HG02852 (cell line): Measurements from ENCODE around the gene CAMK1G.

ENCODE experiments used
- ATAC-seq: cut with Tn5 transposase; IDR thresholded peaks from one replicate; pipeline ENCODE4 v1.9.1; 2021; ENCODE audit warnings: mild to moderate bottlenecking, moderate library complexity; ENCODE audit not compliant: unreplicated experiment

The CAMK1G gene

DNA sequence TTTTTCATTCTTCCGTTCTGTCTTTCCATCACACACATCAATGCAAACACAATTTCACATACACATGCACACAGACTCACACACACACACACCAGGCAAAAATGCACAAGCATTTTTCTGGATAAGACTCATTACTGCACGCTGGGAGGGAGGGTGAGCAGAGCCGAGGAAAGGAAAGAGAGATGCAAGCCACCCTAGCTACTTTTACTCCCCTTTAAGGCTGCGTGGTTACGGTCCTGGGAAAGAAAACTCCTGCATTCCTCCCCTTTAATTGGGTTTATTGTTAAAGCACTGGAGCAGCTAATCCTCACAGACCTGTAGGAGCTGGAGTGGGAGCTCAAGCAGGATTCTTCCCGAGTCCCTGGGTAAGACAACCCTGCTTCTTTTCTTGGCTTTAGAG lies at the start of gene CAMK1G:
Gene CAMK1G (plus strand): TSS at position 307 of the 400 bp plus-strand sequence. CDS start 11,270 bp downstream, outside the sequence.
- no peak for ATAC-seq

DNA sequence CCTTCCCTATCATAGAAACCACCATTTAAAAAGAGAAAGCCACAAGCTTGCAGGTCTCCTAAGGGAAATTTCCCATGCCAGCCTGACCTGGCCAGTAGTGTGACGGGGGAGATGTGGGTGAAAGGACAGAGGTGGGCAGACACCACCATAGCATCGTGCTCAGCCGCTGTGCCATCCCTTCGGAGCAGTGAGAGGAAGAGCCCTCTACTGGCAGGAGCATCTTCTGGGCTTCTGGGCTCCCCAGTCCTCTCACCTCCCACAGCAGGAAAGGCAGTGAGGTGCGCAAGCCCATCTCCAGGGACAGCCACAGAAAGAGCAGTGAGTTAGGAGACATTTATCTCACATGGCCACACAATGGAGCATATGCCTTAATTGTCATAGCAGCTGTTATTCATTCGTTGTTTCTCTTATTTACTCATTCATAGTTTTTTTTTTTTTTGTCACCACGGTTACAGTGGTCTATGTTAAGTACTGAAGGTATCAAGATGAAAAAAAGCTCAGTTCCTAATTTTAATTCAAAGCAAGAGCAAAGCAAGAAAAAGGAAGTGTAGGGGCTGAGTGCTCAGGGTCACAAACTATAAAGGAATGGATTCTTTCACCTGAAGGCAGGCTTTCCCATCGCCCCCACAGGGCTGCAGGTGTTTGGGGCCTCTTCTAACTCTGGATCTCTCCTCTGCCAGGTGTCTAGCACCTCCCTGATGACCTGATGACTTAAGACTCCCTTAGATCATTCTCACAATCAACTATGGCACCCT lies 48.8 kb upstream of the CAMK1G start:
- no peak for ATAC-seq

DNA sequence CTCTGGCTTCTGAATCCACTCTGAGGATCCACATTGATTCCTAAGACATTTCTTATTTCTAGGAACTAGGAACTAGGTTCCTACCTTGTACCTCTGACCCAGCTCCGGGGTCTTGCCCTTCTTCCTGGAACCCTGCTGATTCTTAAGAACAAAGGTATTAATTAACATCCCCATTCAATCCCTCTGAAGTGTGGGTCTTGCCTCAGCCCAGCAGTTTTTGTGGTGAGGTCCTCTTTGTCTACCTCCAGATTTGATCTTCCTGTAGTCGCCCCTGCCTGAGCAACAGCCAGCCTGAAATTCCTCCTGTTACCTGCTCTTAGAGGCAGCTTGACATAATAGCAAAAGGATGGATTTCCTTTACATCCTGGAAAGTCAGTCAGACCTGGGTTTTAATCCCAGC lies 46.7 kb upstream of the CAMK1G start:
- ATAC-seq = no peak

DNA sequence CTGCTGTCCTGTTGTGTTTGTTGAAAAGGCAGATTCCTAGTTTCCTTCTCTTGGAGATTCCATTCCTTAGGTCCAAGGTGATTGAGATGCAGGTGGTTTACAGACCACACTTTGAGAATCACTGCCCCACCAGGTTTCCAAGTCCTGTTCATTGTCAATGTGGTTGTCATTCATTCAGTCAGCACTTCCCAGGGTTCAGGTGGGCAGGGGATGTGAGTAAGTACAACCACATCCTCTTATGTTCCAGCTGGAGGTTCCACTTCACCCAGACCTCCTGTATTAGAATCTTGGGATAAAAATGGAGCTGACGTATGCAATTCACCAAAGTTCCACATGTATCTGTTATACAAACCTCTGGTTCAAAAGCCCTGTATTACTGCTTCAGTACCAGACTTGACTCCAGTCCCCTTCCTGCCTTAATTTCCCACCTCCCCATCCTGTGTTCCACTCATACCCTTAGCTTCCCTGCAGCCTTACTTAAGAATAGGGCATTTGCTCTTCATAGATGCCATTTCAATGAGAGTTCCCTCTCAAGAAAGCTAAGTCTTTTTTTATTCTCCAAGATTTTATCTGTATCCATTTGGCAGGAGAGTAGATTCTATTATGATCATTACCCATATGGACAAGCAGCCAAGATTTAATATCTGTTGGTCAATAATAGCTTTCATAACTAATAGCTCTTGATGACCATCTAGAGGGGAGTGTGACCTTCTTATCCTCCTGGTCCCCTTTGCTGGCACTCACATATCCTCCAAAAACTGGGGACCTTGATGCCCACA lies 46.0 kb upstream of the CAMK1G start:
- no peak for ATAC-seq

DNA sequence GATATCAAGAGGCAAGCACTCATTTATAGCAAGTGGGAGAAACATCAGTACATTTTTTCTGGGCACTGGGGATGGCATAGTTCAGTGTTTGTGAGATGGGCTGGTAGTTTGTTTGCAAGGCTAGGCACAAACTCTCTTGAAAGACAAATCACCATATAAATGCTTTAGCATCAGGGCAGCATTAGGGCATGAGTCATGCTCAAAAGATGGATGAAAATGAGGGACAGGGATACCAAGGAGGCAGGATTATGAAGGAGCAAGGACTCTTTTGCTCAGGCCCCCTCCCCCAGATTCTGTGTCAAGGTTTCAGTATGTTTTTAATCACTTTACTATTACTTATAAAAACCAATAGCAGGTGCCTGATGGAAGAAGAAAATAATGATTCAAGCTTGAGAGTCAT lies 43.9 kb upstream of the CAMK1G start:
- no peak for ATAC-seq

DNA sequence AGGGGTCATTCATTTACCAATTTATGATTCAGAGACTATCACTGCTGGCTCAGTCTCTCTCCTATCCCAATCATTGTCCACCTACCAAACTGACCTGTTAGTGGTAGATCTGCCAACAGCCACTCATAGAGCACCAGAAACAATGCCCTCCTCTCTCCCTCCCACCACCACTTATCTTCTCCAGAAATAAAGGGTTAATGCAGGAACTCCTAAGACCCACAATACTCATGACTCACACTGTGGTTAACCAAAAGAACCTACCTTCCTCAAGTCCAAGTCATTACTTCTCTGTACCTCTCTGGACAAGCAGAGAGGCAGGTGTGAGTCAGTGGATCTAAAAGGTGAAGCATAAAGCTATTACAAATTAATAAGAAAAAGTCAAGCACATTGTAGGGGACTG lies 40.9 kb upstream of the CAMK1G start:
- ATAC-seq = no peak

DNA sequence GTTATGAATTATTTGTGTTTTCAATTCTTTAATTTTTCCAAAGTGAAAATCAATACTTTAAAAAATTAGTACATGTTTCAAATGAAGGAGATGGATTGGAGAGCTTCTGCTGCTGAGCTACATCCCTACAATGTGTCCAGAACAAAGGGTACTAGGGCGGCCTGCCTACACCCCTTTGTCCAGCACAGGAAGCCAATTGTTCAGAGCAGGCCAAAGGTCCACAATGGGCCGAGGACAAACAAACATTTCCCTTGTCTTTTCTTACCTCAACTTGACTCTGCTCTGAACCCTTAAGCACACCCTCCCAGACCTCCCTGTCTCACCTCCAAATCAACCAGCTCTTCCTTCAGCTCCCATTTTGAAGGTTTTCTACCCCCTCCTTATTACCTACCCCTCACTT lies 39.4 kb upstream of the CAMK1G start:
- no peak for ATAC-seq

DNA sequence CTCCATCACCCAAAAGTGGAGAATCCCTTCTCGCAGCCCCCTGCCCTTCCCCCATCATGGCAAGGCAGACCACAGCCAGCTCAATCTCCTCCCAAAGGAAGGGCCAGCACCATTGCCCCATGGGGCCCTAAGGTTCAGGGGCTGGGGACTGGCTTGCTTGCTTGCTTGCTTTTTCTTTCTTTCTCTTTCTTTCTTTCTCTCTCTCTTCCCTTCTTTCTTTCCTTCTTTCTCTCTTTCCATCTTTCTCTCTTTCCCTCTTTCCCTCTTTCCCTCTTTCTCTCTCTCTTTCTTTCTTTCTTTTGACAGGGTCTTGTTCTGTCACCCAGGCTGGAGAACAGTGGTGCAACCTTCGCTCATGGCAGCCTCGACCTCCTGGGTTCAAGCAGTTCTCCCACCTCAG lies 38.1 kb upstream of the CAMK1G start:
- no peak for ATAC-seq

DNA sequence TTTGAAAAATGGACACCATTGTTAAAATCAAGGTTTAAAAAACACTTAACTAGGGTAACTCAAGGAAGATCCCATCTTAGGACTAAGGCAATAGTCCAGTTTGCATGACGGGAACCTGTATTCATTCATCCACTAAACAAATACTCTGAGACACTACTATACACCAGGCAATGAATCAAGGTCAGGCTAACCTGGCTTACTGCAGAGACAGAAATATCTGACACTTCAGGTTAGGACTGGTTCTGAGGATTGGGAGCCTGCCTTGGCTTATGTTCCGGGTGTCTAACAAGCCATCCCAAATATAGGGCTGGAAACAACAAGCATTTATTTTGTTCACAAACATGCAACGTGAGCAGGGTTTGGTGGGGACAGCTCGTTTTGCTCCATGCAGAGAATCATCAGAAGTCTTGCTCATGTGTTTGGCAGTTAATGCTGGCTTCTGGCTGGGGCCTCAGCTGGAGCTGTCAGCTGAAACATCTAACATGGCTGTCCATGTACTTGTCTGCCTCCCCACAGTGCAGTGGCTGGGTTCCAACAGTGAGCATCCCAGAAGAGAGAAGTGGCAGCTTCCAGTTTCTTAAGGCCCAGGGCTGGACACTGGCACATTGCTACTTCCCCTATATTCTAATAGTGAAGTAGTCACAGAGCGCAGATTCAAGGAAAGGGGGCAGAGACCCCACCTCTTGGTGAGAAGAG lies 37.0 kb upstream of the CAMK1G start:
- ATAC-seq = no peak

DNA sequence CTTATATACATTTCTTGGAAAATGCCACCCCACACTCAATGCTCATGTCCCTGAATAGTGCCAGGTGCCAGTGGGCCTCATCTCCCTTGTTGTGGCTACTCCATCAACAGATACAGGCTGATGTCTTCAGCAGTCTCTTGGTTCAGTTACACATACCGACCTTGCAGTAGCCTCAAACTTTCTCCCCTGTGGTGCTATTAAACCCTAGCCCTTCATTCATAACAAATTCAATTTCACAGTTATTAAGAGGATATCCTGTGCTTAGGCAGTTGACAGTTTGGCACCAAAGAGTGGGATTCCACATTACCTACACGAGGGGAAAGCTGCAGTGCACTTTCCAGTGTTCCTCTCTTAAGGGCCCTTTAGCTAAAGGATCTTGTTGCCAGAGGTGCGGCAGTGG lies 35.9 kb upstream of the CAMK1G start:
- no peak for ATAC-seq

DNA sequence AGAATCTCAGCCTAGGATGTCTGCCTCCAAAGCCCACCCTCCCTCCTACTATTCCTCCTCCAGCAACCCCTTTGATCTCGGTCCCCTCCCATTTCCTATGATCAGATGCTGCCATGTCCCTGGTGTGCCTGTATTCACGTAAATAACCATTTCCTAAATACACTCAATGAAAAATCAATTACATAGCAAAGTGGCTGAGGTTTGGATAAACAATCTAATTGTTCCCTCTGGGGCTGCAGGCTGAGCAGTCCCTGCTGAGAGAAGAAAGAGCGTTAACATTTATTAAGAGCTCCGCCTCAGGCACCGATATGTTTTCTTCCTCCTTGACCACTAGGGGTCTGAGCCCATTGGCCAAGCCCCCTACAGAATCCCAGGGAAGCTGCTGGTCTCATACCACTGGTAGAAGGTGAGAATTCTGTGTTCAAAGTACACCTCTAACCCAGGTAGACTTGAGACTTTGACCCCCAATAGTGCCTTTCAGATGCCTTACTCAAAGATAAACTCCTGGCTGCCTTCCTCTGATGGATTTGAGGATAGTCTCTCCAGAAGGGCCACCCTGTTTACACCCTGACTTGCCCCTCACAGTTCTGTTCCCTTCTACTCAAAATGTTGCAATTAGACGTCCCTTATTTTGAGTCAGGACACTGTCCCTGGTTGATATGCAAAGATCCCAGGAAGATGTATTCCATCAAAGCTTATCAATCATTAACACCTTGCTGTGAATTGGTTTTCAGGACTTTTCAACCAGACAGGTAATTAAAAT lies 33.9 kb upstream of the CAMK1G start:
- ATAC-seq = no peak

DNA sequence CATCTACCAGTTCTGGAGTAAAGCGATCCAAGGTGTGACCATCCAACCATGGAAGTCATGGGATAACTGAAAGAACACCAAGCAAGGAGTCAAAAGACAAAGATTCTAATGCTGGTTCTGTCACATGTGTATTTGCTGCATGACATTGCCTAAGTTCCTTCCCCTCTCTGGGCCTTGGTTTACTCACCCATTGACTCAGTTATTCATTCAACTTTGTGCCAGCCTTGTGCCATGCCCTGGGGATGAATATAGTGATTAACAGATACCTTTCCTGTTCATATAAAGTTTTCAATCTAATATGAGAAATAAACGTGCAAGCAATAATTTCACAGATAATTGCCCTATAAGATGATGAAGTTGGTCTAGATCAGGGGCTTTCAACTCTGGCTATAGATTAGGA lies 33.0 kb upstream of the CAMK1G start:
- no peak for ATAC-seq

DNA sequence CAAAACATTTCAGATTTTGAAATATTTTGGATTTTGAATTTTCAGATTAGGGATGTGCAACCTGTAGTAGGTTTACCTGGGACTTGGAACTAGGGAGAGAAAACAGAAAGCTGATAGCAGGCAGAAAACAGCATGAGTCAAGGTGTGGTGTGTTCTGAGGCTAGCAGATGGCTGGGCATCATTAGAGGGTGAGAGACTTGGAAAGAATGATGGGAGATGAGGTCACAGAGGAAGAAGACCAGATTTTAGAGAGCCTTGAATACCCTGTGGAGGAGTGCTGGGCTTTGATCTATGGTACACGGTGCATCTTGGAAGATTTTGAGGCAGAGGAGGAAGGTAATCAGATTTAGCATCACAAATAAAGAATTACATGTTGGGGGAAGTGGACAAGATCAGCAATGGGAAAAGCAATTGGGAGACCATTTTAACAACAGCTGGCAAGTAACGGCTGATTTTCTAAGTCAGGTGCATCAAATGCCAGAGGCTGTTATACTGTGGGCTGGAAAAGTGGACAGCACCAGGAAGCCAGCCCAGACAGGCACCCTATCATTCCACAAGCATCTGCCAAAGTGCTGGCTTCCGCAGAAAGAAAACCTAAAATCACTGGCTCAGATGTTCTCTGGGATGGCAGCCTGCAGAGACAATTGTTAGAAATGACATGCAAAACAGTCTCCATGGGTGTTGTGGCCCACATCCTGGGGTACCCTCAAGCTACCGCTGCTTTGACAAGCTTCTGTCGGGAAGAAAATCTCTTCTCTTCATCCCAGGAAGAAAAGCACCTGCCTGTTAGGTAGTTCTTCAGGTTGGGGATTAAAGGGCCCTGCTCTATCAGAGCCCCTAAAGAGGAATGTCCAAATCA lies 30.9 kb upstream of the CAMK1G start:
- ATAC-seq = no peak

DNA sequence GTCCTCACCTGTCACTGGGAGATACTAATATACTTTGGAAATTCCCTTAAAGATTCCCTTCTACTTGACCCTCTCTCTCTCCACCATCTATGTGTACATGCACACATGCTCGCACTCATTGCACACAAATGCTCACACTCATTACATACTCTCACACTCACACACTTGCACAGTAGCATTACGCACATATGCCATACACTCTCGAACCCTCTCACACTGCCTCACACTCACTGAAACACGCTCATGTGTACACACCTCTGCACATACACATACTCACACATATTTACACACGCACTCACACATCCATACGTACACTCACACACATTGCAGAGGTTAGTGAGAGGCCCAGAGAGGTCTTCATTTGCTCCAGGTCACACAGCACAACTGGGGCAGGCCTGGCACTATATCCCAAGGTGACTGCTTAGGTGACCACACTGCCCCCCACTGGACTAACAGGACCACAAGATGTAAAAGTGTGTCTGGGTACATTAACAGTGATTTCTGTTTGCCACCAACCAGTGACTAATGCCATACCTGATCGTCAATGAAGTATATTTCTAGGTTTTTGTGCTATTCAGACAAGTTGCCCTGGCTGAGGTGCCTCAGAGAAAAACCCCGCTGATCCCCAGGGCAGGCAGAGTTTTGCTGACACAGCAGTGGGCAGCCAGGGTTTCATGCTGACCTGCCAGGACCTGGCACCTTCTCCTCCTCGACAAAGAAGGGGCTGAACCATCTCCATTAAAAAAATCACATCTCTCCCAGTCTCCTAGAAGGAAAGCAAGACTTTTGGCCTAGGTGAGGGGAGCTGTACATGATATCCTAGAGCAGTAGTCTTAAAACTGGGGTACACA lies 28.5 kb upstream of the CAMK1G start:
- no peak for ATAC-seq

DNA sequence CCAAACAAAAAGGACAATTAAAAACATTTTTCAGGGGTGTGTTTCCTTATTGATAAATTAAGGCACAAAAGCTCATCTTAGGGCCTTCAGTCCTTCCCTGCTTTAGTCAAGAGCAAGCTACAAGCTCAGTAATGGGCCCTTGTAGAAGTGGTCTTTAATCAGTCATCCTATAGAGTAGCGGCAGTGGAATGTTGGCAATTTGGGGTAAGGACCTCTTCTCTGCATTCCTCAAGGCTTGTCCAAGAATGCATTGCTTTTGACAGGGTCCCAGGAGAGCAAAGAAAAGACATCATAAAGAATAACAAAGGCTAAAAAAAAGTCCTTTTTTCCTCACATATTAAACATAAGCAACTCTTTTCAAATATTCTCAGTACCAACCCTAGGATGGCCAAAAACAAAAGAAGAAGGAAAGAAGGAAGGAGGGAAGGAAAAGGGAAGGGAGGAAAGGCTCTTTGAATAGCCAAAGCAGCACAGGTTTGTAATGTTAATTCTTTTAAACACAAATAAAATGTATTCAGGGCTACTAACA lies 27.3 kb upstream of the CAMK1G start:
- no peak for ATAC-seq

DNA sequence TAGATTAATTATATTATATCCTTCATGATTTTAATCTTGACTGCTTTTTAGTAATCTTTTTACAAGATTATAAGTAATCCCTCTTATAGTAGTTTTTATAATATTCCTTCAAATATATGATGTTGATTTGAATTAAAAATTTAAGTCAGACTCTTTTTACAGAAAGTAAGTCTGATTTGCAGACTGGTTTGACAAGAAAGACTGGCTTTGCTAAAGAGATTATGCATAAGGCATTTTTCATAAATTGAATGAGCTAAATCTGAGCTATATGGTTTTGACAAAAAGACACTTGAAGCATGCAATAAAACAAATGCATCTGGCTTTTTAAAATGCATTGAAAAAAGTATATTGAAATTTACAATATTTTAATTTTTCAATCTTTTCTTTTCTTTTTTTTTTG lies 26.3 kb upstream of the CAMK1G start:
- ATAC-seq = no peak

DNA sequence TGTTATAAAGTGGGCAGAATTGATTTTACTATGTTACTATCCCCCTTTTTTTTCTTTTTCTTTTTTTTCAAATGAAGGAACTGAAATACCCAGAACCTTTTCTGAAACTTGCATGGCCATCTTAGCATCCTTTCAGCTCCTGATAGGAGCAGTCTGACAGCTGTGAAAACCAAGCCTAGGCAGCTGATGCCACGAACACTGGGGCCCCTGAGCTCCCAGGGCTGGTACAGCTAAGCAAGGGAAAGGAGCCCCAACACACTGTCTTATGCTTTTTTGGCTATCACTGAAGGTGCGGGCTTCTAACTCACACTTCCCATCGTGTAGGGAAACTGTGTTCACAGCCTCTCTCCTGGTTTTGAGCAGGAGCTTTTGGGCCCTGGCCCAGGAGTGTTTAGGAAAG lies 23.0 kb upstream of the CAMK1G start:
- ATAC-seq = no peak

DNA sequence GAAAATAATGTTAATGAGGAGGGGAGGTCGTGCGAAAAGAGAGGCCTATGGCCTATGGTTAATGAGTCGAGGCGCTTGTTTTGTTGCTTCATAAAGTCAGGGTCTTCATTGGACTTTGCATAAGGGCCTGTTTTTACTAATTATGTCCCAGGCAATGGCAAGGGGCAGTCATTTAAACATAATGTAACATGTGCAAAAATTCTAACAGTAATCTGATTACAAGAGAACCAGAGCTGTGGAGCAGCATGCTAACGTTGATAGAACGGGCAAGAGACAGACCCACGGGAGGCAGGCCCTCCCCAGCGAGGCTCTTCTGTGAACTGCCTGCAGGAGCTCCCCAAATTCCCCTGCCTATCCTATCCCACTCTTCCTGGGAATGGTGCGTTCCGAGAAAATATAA lies 22.6 kb upstream of the CAMK1G start:
- no peak for ATAC-seq

DNA sequence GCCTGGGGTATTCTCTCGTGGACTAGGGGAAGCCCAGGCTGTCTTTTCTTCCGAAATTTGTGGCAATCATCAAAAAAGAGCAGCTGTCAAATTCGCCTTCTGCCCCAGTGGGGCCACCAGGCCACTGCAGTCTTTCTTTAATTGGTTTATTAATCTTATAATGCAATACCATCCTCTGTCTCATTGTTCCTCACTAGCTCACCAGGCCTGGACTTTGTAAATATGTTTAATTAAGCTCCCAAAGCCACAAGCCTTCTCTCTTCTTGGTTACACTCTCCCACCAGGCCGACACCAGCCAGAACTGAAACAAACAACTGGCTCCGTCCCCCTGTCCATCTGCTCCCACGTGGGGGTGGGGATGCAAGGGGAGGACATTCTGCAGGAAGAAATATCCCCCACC lies 22.0 kb upstream of the CAMK1G start:
- ATAC-seq = no peak
